ENCODE results near the gene CCDC18. TPM values are rescaled to one million over a fixed set of nuclear protein-coding genes. Genes with fewer than 3 reads are reported as not detected.

Gene CCDC18
- total RNA-seq, 2 experiments from 2014 or later, result 46.5 to 59.0 TPM

DNA sequence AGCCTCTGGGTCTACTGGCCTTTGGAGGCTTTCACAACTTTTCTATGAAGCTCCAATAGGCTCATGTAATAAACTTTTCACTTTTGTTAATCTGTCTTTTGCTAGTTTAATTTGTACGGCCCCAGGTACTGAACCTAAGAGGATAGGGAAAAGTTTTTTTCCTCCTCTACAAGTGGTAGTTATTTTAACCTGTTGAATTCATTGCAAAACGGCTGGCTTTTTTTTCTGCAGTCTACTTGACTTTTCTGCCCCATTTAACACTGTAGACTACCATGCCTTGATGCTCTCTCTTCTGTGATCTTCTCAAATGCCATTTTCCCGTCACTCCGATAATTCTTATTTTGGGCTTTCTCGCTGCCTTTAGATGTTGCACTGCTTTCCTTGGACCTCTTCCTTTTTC, 121.6 kb downstream of the CCDC18 start:
- BruUV-seq (replicated peaks), result no TSS peak
- no peak overlapping the region for H3K4me2 ChIP-seq (ENCODE audit: low read length)
- H3K27ac ChIP-seq (ENCODE audit: low read depth, low read length, poor library complexity, severe bottlenecking), result no peak overlapping the region
- no peaks in the 10 kb centered on the region for H3K79me2 ChIP-seq (ENCODE audit: insufficient read depth, low read depth, low read length)
- intact Hi-C loops (cut with micrococcal nuclease; ENCODE audit: unreplicated experiment), result loop anchor here (5.0 to 10.0 kb wide), 3 partner anchors 133 to 540 kb away; no protein-coding TSS in a partner anchor
- no peak for DNase-seq (ENCODE audit: low spot score)
- POLR2A ChIA-PET, result interaction anchor here (1.1 kb wide), 2 partner anchors 15 to 245 kb away, joined by 3 read pairs; no protein-coding TSS in a partner anchor
- no peaks in the 10 kb centered on the region for H3K36me3 ChIP-seq (ENCODE audit: insufficient read depth, low read length)
- H4K20me1 ChIP-seq (ENCODE audit: insufficient read depth, low read length), result no peaks in the 10 kb centered on the region
- CTCF ChIA-PET (ENCODE audit: unreplicated experiment), result no interaction called here
- H3K4me3 ChIP-seq (ENCODE audit: low read depth, low read length, poor library complexity, severe bottlenecking), result no peak overlapping the region
- H3K9me3 ChIP-seq (ENCODE audit: low read length), result no peaks in the 10 kb centered on the region
- H2AFZ ChIP-seq (ENCODE audit: low read length), result no peak overlapping the region
- H3K9me2 ChIP-seq (ENCODE audit: insufficient read depth, low read length), result no peaks in the 10 kb centered on the region
- TF ChIP-seq CTCF (conservative IDR thresholded peaks at IDR 0.05; ENCODE audit: low read length) (no peak), EZH2phosphoT487 (IDR thresholded peaks at IDR 0.05; ENCODE audit: borderline replicate concordance, low read depth, low read length) (no peak)
- H3K4me1 ChIP-seq (ENCODE audit: insufficient read depth, low read length, poor library complexity, severe bottlenecking), result no peaks in the 10 kb centered on the region

DNA sequence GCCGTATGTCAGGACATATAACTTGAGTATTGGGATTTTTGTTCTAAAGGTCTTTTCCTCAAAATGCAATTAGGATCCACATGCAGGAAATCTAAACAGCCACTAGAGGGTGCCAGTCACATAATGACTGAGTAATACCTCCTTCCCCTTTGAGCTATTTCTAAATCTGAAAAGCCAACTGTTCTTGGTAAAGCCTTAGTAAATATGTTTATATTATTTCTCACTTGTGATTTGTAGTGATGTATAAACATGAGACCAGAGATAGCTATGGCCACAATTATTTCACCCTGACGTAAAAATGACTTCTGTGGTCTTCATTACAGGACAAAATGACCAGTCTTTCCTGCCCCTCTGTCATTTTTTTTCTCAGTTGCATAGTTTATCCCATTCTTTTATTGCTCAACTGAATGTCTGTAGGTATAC, 124.2 kb downstream of the CCDC18 start:
- no peaks in the 10 kb centered on the region for H3K9me3 ChIP-seq (ENCODE audit: low read length)
- no TSS peak for BruUV-seq (replicated peaks)
- H3K27ac ChIP-seq (ENCODE audit: low read depth, low read length, poor library complexity, severe bottlenecking), result no peak overlapping the region
- intact Hi-C loops (cut with micrococcal nuclease; ENCODE audit: unreplicated experiment), result loop anchor here (5.0 to 10.0 kb wide), 3 partner anchors 130 to 538 kb away; no protein-coding TSS in a partner anchor
- H3K79me2 ChIP-seq (ENCODE audit: insufficient read depth, low read depth, low read length), result no peaks in the 10 kb centered on the region
- H3K36me3 ChIP-seq (ENCODE audit: insufficient read depth, low read length), result no peaks in the 10 kb centered on the region
- DNase-seq (ENCODE audit: low spot score), result peak; percentile 78
- H4K20me1 ChIP-seq (ENCODE audit: insufficient read depth, low read length), result no peaks in the 10 kb centered on the region
- H2AFZ ChIP-seq (ENCODE audit: low read length), result no peak overlapping the region
- no peak overlapping the region for H3K4me2 ChIP-seq (ENCODE audit: low read length)
- no peak overlapping the region for H3K4me3 ChIP-seq (ENCODE audit: low read depth, low read length, poor library complexity, severe bottlenecking)
- CTCF ChIA-PET (ENCODE audit: unreplicated experiment), result interaction anchor here (0.6 to 1.3 kb wide), 4 partner anchors 41 to 508 kb away, joined by 3 read pairs; partner anchors contain the start of gene DR1
- no peaks in the 10 kb centered on the region for H3K4me1 ChIP-seq (ENCODE audit: insufficient read depth, low read length, poor library complexity, severe bottlenecking)
- no peaks in the 10 kb centered on the region for H3K9me2 ChIP-seq (ENCODE audit: insufficient read depth, low read length)
- POLR2A ChIA-PET, result interaction anchor here (0.5 to 2.8 kb wide), 9 partner anchors 11 to 325 kb away, joined by 3 to 8 read pairs (median 3); no protein-coding TSS in a partner anchor
- TF ChIP-seq CTCF (conservative IDR thresholded peaks at IDR 0.05; ENCODE audit: low read length) (peak; percentile 98), EZH2phosphoT487 (IDR thresholded peaks at IDR 0.05; ENCODE audit: borderline replicate concordance, low read depth, low read length) (no peak)

DNA sequence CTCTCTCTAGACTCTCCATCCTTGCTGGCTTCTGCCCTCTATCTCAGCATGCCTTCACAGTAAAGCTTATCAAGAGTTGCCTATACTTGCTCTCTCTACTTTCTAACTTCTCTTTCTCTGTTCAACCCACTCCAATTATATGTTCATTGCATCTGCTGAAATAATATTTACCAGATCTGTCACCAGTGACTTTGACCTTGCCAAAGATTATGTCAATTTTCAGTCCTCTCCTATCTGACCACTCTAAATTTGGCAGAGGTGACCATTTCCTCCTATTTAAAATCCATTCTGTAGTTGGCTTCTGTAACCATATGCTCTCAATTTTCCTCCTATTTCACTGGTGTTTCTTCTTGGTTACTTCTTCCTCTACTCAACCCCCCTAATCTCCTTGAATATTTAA, 126.4 kb downstream of the CCDC18 start:
- no peak for DNase-seq (ENCODE audit: low spot score)
- H2AFZ ChIP-seq (ENCODE audit: low read length), result no peak overlapping the region
- no peaks in the 10 kb centered on the region for H3K36me3 ChIP-seq (ENCODE audit: insufficient read depth, low read length)
- H3K9me2 ChIP-seq (ENCODE audit: insufficient read depth, low read length), result no peaks in the 10 kb centered on the region
- intact Hi-C loops (cut with micrococcal nuclease; ENCODE audit: unreplicated experiment), result loop anchor here (10.0 kb wide), 1 partner anchor 128 kb away; no protein-coding TSS in a partner anchor
- H3K79me2 ChIP-seq (ENCODE audit: insufficient read depth, low read depth, low read length), result no peaks in the 10 kb centered on the region
- BruUV-seq (replicated peaks), result no TSS peak
- H3K9me3 ChIP-seq (ENCODE audit: low read length), result no peaks in the 10 kb centered on the region
- no peaks in the 10 kb centered on the region for H4K20me1 ChIP-seq (ENCODE audit: insufficient read depth, low read length)
- CTCF ChIA-PET (ENCODE audit: unreplicated experiment), result no interaction called here
- H3K27ac ChIP-seq (ENCODE audit: low read depth, low read length, poor library complexity, severe bottlenecking), result no peak overlapping the region
- POLR2A ChIA-PET, result no interaction called here
- no peak for TF ChIP-seq EZH2phosphoT487 (IDR thresholded peaks at IDR 0.05; ENCODE audit: borderline replicate concordance, low read depth, low read length)
- TF ChIP-seq CTCF (conservative IDR thresholded peaks at IDR 0.05; ENCODE audit: low read length), result no peak
- H3K4me1 ChIP-seq (ENCODE audit: insufficient read depth, low read length, poor library complexity, severe bottlenecking), result no peaks in the 10 kb centered on the region
- no peak overlapping the region for H3K4me2 ChIP-seq (ENCODE audit: low read length)
- H3K4me3 ChIP-seq (ENCODE audit: low read depth, low read length, poor library complexity, severe bottlenecking), result no peak overlapping the region

All from OCI-LY7 (cell line).